AG09309 (cell line): ENCODE data around the gene CTXND2.
"Not testable (repeated sequence)": the region's sequence is repeated elsewhere in the genome, so short reads cannot be mapped to it uniquely, and the experiment has no call there.

Experiments
- DNase-seq: peaks from one replicate; pipeline ENCODE4 v3.0.0-alpha.2; 2010; ENCODE audit warnings: low read depth
- H3K4me3 ChIP-seq: 2 replicates; pipeline ENCODE4 v1.5.1; 2011; ENCODE audit warnings: mild to moderate bottlenecking, low read depth, low read length, moderate library complexity; ENCODE audit not compliant: control insufficient read depth
- TF ChIP-seq, protein P1 (sequence below): IDR thresholded peaks from 2 replicates; pipeline ENCODE4 v1.5.1; 2011; ENCODE audit warnings: mild to moderate bottlenecking, low read depth, low read length, inconsistent platforms; ENCODE audit not compliant: insufficient read depth, control insufficient read depth; ENCODE audit errors: missing control alignments

Gene CTXND2

DNA sequence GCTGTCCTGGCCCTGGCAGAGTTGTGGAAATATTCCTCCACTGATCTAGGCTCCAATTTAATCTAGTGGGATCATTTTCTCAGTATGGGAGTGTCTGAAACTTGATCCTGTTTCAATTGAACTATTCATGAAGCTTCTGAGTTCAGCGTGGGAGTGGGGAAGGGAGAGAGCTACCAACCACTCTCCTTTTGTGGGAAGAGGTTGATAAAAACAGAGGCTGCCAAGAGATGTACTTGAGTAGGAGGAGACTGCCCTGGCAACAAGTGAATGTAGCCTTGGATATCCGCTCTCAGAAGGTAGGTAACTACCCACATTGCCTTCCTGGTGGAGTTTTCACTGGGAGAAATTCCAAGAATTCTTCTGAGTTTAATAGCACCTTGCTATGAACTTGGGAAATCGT is at the start of gene CTXND2:
Gene CTXND2, plus strand, starts transcription at position 119 of the 400 bp plus-strand sequence. CDS start 25,179 bp downstream, outside the sequence.
- DNase-seq = no peak
- H3K4me3 ChIP-seq = no peak within 1 kb of the TSS
- TF ChIP-seq, protein P1, sequence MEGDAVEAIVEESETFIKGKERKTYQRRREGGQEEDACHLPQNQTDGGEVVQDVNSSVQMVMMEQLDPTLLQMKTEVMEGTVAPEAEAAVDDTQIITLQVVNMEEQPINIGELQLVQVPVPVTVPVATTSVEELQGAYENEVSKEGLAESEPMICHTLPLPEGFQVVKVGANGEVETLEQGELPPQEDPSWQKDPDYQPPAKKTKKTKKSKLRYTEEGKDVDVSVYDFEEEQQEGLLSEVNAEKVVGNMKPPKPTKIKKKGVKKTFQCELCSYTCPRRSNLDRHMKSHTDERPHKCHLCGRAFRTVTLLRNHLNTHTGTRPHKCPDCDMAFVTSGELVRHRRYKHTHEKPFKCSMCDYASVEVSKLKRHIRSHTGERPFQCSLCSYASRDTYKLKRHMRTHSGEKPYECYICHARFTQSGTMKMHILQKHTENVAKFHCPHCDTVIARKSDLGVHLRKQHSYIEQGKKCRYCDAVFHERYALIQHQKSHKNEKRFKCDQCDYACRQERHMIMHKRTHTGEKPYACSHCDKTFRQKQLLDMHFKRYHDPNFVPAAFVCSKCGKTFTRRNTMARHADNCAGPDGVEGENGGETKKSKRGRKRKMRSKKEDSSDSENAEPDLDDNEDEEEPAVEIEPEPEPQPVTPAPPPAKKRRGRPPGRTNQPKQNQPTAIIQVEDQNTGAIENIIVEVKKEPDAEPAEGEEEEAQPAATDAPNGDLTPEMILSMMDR = no peak

DNA sequence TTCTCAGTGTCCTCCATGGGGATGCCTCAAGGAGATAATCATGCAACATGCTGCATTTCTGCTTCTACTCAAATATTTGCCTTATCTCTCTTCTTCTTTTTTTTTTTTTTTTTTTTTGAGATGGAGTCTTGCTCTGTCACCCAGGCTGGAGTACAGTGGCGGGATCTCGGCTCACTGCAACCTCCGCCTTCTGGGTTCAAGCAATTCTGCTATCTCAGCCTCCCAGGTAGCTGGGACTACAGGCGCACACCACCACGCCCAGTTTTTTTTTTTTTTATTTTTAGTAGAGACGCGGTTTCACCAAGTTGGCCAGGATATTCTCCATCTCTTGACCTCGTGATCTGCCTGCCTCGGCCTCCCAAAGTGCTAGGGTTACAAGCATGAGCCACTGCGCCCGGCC is 46.1 kb upstream of the CTXND2 start:
- not testable (repeated sequence) for DNase-seq, H3K4me3 ChIP-seq

DNA sequence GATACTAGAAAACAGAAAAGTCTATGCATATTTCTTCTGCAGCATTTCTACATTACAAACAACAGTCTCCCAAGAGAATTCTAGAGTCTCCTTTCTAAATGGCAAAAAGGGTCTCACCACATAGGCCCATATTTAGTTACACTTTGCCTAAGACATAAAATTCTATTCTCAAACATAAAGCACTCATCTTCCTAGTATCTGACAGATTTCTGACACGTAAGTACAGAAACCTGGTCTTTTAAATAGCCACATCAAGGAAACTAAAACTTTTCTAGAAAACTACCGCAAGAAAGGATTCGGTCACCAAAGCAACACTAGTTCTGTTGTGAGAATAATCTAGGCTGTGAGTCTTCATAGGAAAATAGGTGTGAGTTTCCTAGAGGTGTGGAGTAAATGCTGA is 45.3 kb upstream of the CTXND2 start:
- TF ChIP-seq, protein P1 = no peak
- H3K4me3 ChIP-seq = no peak overlapping the region
- DNase-seq = no peak

DNA sequence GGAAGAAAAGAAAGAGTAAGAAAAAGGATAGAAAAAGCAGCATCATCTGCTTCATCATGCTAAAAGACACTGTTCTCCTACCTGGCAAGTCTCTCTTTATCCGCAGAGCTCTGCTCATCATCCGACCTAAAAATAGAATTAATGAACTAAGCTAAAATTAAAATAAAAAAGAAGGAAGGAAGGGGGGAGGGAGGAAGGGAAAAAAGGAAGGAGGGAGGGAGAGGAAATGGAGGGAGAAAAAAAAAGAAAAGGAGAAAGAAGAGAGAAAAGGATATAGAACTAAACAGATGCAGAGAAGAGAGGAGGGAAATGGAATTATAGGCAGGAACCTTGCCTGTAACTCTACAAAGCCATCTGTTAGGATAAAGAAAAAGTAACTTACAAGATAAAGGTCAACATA is 44.6 kb upstream of the CTXND2 start:
- TF ChIP-seq, protein P1 = no peak
- H3K4me3 ChIP-seq = no peak overlapping the region
- no peak for DNase-seq

DNA sequence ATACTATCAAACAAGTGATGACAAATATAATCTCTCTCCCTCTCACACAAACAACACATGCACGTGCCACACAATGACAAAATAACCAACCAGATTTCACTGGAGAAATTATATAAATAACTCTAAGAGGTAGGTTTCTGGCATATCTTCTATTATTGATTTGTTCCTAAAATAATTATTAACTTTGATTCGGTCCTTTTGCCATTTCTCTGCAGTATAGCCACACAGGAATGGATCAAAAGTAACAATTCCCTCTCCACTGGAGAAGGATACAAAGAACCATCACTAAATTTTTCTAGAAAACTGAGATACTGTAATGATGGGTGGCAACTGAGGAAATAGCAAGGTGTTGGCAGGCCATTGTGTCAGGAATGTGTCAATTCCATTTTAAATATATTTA is 44.0 kb upstream of the CTXND2 start:
- TF ChIP-seq, protein P1 = no peak
- H3K4me3 ChIP-seq = no peak overlapping the region
- DNase-seq = no peak

DNA sequence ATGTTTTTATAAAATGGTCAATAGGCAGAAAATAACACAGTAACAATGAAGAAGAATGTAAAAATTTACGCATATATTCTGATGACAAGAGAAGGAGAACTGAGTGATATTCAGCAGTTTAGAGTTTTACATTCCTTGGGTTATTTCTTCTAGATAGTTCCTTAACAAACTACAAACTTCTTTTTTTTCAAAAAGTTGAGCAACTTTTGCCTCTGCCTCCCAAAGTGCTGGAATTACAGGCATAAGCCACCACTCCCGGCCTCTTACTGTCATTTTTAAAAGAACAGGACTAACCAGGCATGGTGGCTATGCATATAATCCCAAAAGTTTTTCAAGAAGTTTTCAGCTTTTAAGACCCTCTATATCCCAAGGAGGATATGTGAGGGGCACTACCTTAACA is 43.5 kb upstream of the CTXND2 start:
- no peak overlapping the region for H3K4me3 ChIP-seq
- TF ChIP-seq, protein P1 = no peak
- no peak for DNase-seq

DNA sequence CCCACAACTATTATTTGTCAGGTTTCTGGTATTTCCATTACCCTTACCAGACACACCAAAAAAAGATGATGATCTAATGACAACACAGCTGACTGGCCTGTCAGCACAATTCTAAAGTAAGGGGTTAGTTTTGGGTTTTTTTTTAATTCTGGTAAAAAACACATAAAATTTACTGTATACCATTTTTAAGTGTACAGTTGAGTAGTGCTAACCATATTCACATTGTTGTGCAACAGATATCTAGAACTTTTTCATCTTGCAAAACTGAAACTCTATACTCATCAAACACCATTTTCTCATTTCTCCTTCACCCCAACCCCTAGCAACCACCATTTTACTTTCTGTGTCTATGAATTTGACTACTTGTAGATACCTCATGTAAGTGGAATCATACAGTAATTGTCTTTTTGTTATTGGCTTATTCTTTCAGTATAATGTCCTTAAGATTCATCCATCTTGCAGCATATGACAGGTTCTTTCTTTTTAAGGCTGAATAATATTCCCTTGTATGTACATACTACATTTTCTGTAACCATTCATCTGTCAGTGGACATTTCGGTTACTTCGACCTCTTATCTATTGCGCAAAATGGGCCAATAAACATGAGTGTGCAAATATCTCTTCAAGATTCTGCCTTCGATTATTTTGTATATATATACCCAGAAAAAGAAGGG is 40.3 kb upstream of the CTXND2 start:
- TF ChIP-seq, protein P1 = no peak
- no peak for DNase-seq
- no peak overlapping the region for H3K4me3 ChIP-seq

DNA sequence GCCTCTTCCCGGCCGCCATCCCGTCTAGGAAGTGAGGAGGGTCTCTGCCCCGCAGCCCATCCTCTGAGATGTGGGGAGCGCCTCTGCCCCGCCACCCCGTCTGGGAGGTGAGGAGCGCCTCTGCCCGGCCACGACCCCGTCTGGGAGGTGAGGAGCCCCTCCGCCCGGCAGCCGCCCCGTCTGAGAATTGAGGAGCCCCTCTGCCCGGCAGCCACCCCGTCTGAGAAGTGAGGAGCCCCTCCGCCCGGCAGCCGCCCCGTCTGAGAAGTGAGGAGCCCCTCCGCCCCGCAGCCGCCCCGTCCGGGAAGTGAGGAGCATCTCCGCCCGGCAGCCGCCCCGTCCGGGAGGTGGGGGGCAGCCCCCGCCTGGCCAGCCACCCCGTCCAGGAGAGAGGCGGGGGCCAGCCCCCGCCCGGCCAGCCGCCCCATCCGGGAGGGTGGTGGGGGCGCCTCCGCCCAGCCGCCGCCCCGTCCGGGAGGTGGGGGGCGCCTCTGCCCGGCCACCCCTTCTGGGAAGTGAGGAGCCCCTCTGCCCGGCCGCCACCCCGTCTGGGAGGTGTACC is 36.1 kb upstream of the CTXND2 start:
- H3K4me3 ChIP-seq = not testable (repeated sequence)

DNA sequence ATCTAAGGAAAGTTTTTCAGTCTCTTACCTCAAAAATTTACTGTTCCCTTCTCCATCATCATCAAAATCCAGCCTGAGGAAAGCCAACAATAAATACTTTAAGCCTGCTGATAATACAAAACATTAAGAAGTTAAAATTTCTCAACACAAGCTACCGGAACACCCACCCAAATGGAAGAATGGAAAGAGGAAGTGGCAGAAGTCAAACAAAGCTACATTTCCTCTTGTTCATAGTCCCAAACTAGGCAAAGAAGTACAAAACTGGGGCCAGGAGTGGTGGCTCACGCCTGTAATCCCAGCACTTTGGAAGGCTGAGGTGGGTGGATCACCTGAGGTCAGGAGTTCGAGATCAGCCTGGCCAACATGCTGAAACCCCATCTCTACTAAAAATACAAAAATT is 34.2 kb upstream of the CTXND2 start:
- not testable (repeated sequence) for H3K4me3 ChIP-seq, DNase-seq

More for the DNA sequence above, 36.1 kb upstream of the CTXND2 start:
- DNase-seq = not testable (repeated sequence)
